ENCODE data around the gene TTLL9. TPM values are rescaled to one million over a fixed set of nuclear protein-coding genes. Genes with fewer than 3 reads are reported as not detected.
"Not testable (repeated sequence)": the region's sequence is repeated elsewhere in the genome, so short reads cannot be mapped to it uniquely, and the experiment has no call there.

The TTLL9 gene
- total RNA-seq, 1 donor from 2014 or later: 2.4 TPM

- Mint-ChIP-seq H3K27me3 (peaks cover 12% of the 10 kb centered on the region), H3K4me1 (ENCODE audit: low read depth) (peaks cover 9% of the 10 kb centered on the region), H3K4me3 (ENCODE audit: low read depth) (no peak overlapping the region), H3K27ac (no peak overlapping the region), H3K36me3 (ENCODE audit: insufficient read depth) (no peaks in the 10 kb centered on the region), H3K9me3 (ENCODE audit: low read depth) (no peaks in the 10 kb centered on the region)
- DNase-seq (ENCODE audit: low spot score, unreplicated experiment): no peak
- TF ChIP-seq CTCF (IDR thresholded peaks at IDR 0.05; ENCODE audit: unreplicated experiment): no peak
These were observed 45.3 kb downstream of the TTLL9 start for GRCh38 chr20:31915491-31916280.

- Mint-ChIP-seq H3K27ac (no peak overlapping the region), H3K4me1 (ENCODE audit: low read depth) (peaks cover 9% of the 10 kb centered on the region), H3K27me3 (peaks cover 12% of the 10 kb centered on the region), H3K9me3 (ENCODE audit: low read depth) (no peaks in the 10 kb centered on the region), H3K36me3 (ENCODE audit: insufficient read depth) (no peaks in the 10 kb centered on the region), H3K4me3 (ENCODE audit: low read depth) (no peak overlapping the region)
- no peak for DNase-seq (ENCODE audit: low spot score, unreplicated experiment)
- no peak for TF ChIP-seq CTCF (IDR thresholded peaks at IDR 0.05; ENCODE audit: unreplicated experiment)
These were observed 46.3 kb downstream of the TTLL9 start for GRCh38 chr20:31916708-31917107.

- not testable (repeated sequence) for DNase-seq (ENCODE audit: low spot score, unreplicated experiment); H3K9me3 Mint-ChIP-seq (ENCODE audit: low read depth); H3K36me3 Mint-ChIP-seq (ENCODE audit: insufficient read depth); H3K4me1 Mint-ChIP-seq (ENCODE audit: low read depth); H3K27ac Mint-ChIP-seq; H3K4me3 Mint-ChIP-seq (ENCODE audit: low read depth)
- H3K27me3 Mint-ChIP-seq: peaks cover 12% of the 10 kb centered on the region
These were observed 47.6 kb downstream of the TTLL9 start for GRCh38 chr20:31917962-31918412.

- no peaks in the 10 kb centered on the region for H3K9me3 Mint-ChIP-seq (ENCODE audit: low read depth)
- TF ChIP-seq CTCF (IDR thresholded peaks at IDR 0.05; ENCODE audit: unreplicated experiment): no peak
- H3K27me3 Mint-ChIP-seq: peaks cover 16% of the 10 kb centered on the region
- no peak for DNase-seq (ENCODE audit: low spot score, unreplicated experiment)
- H3K36me3 Mint-ChIP-seq (ENCODE audit: insufficient read depth): no peaks in the 10 kb centered on the region
- H3K4me1 Mint-ChIP-seq (ENCODE audit: low read depth): peaks cover 9% of the 10 kb centered on the region
- H3K27ac Mint-ChIP-seq: no peak overlapping the region
- no peak overlapping the region for H3K4me3 Mint-ChIP-seq (ENCODE audit: low read depth)
These were observed 48.2 kb downstream of the TTLL9 start for GRCh38 chr20:31918466-31919105.

DNA sequence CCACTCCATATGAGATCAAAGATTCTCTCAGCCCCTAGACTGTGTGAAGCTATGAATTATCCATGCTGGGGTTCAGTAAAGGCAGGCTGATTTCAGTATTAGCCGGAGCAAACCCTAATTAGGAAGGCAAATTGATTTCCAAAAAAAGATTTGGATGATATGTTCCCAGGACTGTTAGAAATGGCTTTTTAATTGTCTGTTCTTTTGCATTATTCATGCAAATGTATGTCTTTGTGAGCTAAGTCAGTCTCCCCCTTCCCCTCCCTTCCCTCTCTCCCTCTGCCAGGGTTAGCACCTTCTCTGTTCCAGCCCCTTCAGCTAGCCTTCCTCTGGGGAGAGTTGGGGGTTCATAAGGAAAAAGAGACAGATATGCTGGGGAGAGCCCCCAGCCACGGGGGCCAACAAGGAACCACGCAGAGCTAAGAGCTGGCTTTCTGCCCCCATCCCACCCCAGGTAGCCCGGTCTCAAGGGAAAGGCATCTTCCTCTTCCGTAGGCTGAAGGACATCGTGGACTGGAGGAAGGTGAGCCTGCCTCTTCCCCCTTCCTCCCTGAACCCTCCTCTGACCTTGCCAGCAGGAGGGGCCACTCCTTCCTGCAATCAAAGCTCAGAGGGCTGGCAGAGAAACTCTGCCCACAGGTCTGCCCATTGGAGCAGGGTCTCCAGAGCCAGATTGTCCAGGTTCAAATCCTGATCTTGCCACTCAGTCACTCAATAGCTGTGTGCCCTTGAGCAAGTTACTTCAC, 49.1 kb downstream of the TTLL9 start:
- Mint-ChIP-seq H3K36me3 (ENCODE audit: insufficient read depth) (no peaks in the 10 kb centered on the region), H3K9me3 (ENCODE audit: low read depth) (no peaks in the 10 kb centered on the region), H3K4me3 (ENCODE audit: low read depth) (no peak overlapping the region), H3K4me1 (ENCODE audit: low read depth) (peaks cover 7% of the 10 kb centered on the region), H3K27me3 (peaks cover 24% of the 10 kb centered on the region), H3K27ac (no peak overlapping the region)
- no peak for DNase-seq (ENCODE audit: low spot score, unreplicated experiment)
- TF ChIP-seq CTCF (IDR thresholded peaks at IDR 0.05; ENCODE audit: unreplicated experiment): no peak
